GM19468 (cell line): Measurements from ENCODE around the gene STARD3.
"Not testable (repeated sequence)": the region's sequence is repeated elsewhere in the genome, so short reads cannot be mapped to it uniquely, and the experiment has no call there.

ENCODE experiments used
- ATAC-seq: cut with Tn5 transposase; IDR thresholded peaks from one replicate; pipeline ENCODE4 v1.9.1; 2021; ENCODE audit warnings: mild to moderate bottlenecking, moderate library complexity, moderate number of reproducible peaks; ENCODE audit not compliant: unreplicated experiment; ENCODE audit errors: extremely low read depth

The STARD3 gene

DNA sequence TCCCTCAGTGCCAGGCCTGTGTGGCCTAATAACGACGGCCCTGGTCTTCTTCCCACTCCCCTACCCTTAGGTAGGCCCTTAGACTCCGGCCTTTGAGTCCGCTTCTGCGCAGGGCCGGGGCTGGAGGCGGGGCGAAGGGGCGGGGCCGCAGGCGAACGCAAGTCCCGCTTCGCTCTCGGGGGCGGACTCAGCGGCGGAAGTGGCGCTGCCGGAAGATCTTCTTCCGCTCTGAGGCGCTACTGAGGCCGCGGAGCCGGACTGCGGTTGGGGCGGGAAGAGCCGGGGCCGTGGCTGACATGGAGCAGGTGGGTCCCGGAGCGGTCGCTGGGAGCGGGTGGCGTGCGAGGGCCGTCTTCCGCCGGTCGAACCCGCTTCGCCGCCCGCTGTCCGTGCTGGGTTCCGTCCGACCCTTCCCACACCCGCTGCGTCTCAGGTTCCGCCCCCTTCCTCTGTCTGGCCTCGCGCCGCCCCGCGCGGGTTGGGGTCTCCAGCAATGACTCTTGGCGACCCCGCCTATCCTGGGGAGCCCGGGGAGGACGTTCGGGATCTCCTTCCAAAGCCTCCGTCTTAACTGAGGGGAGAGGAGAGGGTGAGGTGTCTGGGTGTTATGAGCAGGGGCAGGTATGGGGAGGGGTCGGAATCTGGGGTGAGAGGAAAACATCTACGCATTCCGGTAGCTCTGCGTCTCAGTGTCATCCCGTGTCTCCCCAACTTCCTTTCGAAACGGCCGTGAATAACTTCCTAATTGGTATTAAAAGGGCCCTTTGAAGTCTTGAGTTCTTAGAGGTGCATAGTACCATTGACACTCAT, at the start of gene STARD3:
TSS of gene STARD3 (plus strand) at position 218 of the 810 bp plus-strand sequence. CDS start 16,388 bp downstream, outside the sequence.
- ATAC-seq: peak; percentile 55

DNA sequence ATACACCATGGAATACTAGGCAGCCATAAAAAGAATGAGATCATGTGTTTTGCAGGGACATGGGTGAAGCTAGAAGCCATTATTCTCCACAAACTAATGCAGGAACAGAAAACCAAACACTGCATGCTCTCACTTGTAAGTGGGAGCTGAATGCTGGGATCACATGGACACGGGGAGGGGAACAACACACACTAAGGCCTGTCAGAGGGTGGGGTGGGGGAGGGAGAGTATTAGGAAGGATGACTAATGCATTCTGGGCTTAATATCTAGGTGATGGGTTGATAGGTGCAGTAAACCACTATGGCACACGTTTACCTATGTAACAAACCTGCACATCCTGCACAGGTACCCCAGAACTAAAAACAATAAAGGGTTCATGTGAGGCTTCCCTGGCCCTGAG, 46.8 kb upstream of the STARD3 start:
- not testable (repeated sequence) for ATAC-seq

DNA sequence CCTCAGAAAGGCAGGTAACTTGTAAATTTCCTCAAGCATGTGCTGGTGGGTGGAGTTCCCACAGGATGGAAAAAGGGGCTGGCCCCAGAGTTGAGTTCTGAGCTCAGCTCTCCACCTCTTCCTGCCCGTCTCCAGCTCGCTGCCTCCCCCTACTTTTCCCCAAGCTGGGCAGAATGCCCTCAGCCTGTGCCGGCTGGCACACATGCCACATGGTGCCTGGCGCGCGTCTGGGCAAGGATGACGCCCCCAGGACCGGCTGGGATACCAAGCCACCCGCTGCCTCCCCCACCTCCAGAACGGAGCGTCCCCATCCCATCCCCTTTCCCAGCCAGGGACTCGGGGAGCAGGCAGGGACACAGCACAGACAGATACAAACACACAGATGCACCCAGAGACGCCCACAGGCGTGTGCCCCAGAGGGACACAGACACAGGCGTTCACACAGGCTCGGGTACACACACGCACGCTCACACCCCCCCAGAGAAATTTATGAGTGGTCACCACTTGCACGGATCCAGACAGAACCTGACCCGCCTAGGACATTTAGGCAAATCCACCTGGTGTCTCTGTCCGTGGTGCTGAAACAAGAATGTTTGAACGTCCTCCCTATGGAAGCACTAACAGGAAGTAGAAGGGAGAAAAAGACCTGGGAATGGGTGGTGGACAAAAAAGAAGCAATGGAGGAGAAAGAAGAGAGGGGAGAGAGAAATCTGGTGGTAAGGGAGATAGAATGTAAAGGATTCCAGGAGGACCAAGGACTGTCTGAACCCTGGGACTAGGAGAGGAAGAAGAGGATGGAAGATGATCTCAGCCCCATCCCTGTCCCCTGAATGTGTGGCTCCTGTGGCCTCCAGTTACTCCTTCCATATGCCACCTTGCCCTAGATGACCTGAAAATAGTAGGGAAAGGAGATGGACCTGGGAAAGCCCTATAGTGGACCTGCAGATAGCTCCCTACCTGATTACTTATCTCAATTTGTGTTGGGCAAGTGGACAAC, 44.7 kb upstream of the STARD3 start:
- no peak for ATAC-seq

DNA sequence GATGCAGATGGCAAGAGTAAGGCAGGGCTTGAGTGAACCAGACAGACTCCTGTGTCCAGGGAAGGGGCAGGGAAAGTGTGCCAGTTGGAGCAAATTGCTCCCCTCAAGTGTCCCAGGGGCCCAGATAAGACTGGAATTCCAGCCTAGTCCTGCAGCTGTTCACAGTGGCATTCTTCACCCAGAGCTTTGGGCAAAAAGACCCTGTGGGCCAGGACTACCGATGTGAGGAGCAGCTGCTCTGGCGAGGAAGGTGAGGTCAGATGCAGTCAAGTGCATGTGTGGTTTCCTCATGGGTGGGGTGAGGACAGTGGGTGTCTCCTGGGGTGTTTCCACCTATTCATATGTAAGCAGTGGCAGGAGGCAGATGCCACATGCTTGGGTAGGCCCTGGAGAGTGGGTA, 43.6 kb upstream of the STARD3 start:
- ATAC-seq: no peak

DNA sequence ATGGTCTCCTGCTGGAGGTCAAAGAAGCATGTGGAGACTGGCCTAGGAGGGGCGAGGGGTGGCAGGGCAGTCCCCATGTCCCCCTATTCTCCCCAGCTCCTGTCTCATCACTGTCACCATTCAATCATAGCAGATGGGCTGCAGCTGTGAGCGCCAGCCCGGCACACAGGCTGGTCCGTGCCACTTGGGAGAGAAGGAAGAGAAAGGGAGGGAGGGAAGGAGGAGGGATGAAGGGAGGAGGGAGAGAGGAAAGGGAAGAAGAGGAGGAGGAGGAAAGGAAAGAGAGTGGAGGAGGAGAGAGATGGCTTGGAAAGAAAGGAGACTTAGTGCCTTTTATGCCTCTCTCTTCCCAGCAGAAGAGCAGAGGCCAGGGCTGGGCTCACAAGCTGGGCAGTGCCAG, 41.6 kb upstream of the STARD3 start:
- no peak for ATAC-seq

DNA sequence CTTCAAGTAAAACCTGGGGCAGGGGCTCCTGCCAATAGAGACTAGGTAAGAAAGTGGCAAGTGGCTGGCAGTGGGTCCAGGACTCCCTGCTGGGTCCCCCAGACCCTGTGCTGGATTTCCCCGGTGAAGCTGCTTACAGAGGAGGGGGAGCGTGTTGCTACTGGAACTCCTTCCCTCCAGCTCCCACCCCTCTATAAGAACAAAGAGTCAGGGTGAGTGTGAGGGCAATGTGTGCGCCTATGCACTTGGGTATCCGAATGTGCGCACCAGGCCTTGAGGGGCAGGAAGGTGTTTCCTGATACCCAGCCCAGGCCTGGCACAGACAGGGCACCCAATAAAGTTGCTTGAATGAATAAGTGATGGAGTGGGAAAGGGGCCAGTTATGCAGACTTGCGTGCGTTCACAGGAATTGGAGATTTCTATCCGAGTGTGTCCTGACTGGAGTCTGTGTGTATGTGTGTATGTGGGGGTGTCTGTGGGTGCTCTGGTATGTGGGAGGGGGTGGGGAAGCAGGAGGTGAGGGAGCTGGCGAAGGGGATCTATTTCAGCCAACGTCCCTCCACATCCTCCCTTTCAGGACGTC, 40.9 kb upstream of the STARD3 start:
- ATAC-seq: no peak

DNA sequence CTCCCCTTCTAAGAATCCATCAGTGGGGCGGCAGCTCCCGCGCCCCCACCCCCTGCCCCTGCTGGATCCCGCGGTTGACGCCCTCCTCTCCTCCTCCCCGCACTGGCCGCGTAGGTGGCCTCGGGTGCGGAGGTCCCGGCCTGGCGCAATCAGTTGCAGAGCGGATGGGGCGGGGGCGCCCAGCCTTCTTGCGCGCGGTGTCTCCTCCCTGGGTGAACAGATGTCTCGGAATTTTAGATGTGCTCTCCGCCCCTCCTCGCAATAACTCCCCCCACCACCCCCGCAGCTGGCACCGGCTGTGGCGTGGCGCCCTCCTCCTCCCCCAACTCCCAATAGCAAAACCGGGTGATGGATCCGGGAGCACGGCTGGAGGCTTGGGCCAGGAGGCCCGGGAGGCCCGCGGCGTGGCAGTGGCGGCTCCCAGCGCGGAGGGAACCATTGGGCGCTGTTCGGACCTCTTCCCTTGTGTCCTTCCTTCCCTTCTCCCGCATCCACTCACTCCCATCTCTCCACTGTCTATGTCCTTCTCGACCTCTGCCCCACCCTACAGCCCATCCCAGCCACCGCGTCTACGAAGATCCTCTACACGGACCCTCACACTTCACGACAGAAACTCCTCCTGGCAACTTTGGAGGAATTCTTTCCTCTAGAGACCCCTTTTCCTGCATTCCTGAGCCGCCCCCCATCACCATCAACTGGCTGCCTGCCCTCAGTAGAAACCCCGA, 40.2 kb upstream of the STARD3 start:
- ATAC-seq: no peak

DNA sequence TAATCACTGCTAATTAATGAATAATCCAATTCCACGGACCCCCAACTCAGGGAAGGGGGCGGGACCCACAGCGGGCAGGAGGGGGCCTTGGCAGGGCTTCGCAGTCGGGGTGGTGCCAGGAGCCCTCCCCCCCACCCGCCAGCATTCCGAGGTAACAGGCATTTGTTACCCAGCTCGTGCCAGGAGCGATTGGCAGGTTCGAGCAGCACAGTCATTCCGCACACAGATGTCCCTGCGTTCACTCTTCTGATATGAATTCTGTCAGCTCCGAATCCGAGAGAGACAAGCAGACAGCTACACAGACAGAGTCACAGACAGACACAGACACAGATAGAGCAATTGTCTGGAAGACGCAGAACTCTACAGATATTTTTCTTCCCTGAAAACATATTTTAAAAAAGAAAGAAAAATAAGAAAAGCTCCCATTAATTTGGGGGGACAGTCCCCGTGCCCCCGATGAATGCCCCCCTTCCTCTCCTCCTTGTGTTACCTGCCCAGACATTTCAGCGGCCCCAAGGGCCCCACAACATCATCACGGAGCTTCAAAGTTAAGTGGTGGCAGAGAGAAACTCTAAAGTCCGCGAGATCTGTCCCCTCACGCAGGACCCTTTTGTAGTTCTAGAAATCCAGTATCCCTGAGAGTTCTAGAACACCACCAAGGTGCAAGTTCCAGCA, 39.4 kb upstream of the STARD3 start:
- ATAC-seq: no peak

DNA sequence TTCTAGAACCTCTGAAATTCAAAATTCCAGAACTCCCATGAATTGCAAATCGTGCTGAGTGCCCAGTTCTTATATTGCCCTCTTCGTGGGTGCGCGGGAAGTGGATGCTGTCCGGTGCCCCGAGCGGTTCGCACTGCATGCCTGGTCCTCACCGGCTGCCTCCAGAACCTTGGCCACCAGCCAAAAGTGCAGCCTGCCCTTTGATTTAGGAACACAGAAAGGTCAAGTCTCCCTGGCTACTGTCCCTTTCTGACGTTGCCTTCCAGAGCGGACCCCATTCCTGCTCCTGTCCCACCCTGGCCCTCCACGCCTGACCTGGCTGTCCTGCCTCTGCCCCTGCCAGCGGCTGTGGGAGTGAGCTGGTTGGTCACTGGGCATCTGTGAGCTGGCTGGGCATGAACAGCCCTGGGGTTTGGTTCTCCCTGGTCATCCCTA, 38.9 kb upstream of the STARD3 start:
- no peak for ATAC-seq

DNA sequence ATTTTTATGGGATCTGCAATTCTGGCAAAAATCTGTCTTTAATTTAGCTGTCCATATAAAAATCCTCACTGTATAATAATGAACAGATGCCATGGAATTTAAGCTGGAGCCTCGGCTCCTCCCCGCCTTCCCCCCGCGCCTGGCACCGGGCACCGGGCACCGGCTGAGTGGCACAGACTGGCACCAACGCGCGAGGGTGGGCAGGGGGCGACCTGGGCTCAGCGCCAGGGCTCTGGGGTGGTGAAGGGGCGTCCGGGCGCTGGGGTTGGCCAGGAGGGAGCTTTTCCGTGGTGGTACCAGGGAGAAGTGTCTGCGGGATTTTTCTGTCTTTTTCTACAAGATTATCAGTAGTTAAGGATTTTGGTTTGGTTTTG, 38.3 kb upstream of the STARD3 start:
- no peak for ATAC-seq

DNA sequence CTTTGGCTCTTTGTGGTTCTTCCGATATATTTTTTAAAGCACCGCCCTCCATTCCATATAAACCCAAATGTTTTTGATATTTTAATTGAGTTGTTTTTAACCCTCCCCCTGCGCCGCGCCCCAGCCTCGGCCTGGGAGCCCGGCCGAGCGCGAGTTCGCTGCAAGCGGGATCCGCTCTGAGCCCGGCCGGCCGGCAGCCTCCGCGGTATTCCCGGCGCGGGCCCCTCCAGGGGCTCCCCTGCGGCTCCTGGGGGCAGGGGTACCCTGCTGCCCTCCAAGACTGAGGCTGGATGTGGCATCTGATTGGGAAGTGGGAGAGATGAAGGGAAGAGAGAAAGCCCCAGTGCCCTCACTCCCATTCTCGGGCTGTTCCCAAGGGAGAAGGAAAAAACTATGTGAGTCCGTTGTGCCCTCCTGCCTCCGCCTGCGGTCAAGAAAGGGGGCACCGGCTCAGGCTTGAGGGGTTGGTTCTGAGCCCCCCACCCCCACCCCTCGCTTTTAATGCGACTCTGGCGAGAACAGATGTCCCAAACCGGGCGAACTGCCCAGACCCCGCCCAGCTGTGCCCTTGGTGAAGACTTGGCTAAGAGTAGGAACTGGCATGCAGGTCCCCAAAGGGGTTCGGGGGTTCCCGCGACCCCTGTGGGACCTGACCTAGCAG, 37.8 kb upstream of the STARD3 start:
- no peak for ATAC-seq

DNA sequence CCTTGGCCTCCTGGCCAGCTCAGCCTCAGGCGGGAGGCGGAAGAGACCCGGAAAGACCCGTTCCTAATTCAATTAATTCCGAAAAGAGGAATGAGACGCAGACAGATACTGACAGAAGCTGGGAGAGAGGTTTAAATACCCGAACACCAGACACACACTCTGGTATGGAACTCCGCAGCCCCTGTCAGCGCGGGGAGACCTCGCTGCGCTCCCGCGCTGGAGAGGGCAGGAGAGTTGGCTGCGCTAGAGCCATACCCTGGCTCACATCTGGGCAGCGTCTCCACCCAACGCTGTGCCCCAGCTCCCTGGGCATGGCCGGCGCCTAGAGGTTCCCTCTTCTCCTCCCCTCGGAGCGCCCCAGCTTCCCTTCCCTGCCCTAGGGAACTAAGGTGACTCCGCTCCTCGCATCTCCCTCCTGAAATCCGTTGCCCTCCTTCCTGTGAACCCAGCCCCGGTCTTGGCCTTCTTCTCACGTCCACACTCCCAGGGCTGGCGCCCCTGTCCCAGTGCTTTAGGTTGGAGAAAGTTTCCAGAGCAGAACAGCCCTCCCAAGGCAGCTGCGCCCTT, 37.2 kb upstream of the STARD3 start:
- no peak for ATAC-seq

DNA sequence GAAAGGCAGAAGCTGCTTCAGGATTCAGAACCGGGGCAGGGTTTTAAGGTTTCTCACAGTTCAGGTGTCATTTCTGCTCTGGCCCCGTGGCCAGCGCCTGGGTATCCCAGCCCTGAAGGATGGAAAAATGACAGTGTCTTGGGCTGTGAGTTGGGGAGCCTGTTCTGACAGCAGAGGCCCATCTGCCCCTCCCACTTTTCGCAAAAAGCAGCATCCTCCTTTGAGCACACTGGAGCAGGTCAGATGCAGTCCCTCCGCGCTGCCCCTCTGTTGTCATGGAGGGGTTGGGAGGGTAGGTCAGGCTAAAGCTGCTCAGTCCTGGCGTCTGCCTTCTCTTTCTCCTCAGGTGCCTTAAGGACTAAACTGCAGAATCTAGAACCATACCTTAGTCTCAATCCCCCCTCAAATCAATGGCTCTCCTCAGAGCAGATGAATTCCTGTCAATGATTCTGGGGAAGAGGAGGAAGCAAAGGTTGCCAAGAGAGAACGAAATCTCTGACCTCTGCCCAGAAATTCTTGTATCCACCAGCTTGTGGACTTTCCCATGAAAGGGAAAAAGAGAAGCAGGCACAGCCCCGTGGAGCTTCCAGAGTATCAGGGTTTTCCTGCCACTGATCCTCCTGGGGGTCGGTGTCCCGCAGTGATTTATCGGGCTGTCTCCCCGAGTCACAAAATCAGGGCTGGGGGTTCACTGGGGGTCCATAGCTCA, 36.5 kb upstream of the STARD3 start:
- ATAC-seq: no peak

DNA sequence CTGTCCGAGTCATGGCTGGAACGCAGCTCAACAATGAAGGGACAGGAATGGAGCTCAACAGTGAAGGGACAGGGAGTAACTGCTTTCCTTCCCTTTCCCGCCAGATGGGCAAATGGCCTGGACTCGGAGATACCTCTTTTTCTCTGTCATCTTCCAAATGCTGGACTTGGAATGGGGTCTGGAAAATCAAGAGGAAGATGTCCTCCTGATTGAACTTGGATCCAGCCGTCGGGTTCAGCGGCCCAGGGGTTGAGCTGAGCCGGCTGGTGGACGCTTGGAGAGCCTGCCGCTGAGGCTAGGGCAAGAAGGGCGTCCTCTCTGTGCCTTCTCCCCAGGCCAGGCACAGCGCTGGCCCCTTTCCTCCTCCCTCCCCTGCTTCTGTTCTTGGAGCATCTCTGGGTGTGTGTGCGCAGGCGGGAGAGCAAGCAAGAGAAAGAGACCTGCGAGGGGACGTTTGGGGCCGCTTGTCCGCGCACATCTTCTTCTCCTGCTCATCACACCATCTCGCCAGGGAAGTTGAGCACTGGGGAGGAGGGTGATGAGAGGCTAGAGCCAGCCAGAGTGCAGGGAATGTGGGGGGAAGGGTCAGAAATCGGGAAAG, 35.8 kb upstream of the STARD3 start:
- ATAC-seq: no peak

DNA sequence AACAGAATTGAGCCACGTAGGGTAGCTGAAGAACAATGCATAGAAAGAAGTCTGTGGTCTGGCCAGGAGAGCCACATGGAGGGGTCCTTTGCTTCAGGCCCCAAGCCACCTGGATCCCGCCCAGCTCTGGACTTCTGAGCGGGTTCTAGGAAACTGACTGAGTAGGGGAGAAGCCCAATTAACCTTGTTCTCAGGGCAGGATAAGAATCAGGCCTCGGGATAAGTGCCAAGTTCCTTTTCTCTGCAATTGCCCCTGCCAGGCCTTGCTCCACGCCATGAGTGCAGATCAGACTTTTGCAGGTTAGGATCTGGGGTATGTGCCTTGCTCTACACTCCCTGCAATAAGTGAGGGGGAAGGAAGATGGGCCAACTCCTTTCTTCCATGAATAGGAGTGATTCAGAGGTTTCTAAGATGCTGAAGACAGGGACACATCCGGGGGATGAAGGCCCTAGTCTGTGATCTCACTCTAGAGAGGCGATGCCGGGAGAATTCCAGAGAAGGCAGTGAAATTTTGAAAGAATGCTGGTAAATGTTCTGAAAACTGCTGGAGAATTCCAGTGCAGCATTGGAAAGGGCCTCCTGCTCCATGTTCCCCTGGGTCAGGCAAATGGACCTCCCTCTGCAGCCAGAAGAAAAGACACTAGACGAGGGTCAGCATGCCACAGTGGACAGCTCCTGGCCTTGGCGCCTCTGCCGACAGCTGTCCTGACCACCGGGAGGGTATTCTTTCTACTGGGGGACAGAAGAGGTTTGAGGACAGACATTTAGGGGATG, 35.0 kb upstream of the STARD3 start:
- ATAC-seq: no peak

DNA sequence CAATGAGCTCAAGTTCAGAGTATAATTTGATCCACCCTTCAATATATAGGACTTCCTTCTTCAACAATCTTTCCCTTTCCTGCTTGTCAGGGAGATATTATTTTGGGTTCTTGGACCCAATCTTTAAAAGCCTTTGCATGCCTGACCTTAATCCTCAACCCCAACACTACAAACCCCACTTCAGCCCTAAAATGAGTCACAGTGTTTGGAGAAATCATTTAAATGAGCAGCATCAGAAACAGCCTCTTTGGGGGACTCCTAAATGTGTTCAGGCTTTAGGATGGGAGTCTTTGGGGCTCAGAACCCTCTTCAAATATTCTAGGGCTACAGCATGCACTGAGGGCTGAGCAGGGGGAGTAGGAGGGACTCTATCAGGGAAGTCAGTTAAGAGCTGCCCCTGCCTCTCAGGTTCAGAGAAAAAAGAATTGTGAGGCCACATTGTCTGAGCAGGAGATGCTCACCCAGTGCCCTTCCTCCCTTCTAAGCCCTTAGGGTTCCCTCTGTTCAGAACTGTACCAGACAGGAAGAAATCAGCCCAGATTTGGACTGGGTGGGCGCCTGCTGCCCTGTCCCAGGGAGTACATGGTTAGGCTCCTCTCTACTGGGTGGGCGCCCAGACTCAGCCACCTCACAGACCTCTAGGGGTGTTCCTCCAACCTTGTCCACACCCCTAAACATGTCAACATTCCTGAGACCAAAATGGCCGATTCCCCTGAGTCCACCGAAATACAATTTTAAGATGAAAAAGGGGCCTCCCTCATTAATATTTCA, 34.2 kb upstream of the STARD3 start:
- no peak for ATAC-seq
